Measurements from ENCODE around the gene MRM2. TPM values are rescaled to one million over a fixed set of nuclear protein-coding genes. Genes with fewer than 3 reads are reported as not detected.

Gene MRM2
- total RNA-seq, 6 experiments from 2014 or later: 9.5 to 14.6 (median 11.5) TPM

DNA sequence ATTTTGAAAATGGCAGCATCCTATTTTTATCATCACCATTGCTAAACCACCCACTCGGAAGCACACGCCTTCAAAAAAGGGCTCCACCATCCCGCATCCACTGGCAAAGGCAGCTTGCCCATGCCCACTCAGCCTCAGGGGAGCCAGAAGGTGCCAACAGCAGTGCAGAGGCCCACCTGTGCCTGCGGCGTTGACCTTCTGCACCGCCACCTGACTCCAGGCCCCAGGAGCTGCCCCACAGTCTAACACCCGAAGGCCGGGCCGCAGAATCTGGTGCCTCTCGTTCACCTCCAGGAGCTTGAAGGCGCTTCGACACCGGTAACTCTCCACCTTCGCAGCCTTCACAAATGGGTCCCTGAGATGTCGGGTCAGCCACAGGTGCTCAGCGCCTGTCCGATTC lies 2.8 kb downstream of the MRM2 start:
- intact Hi-C loops (cut with DNase I): no loop called here
- H3K36me3 ChIP-seq: peaks cover 0 to 35% (median 6%) of the 10 kb centered on the region in 4 donors
- H3K9me3 ChIP-seq: no peaks in the 10 kb centered on the region
- ATAC-seq: no peak
- H3K27ac ChIP-seq: no peak overlapping the region
- 89% methylated on average over 9 of the region's 17 CpGs for WGBS (ENCODE audit: insufficient coverage, low coverage, low lambda C conversion rate, missing lambda C conversion rate)
- TF ChIP-seq POLR2A (IDR thresholded peaks at IDR 0.05): no peak
- TF ChIP-seq, protein P1, sequence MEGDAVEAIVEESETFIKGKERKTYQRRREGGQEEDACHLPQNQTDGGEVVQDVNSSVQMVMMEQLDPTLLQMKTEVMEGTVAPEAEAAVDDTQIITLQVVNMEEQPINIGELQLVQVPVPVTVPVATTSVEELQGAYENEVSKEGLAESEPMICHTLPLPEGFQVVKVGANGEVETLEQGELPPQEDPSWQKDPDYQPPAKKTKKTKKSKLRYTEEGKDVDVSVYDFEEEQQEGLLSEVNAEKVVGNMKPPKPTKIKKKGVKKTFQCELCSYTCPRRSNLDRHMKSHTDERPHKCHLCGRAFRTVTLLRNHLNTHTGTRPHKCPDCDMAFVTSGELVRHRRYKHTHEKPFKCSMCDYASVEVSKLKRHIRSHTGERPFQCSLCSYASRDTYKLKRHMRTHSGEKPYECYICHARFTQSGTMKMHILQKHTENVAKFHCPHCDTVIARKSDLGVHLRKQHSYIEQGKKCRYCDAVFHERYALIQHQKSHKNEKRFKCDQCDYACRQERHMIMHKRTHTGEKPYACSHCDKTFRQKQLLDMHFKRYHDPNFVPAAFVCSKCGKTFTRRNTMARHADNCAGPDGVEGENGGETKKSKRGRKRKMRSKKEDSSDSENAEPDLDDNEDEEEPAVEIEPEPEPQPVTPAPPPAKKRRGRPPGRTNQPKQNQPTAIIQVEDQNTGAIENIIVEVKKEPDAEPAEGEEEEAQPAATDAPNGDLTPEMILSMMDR (IDR thresholded peaks at IDR 0.05): no peak
- no peaks in the 10 kb centered on the region for H3K27me3 ChIP-seq
- DNase-seq: no peak
- H3K4me1 ChIP-seq: peaks cover 0 to 17% (median 0%) of the 10 kb centered on the region in 4 donors
- H3K4me3 ChIP-seq: no peak overlapping the region

DNA sequence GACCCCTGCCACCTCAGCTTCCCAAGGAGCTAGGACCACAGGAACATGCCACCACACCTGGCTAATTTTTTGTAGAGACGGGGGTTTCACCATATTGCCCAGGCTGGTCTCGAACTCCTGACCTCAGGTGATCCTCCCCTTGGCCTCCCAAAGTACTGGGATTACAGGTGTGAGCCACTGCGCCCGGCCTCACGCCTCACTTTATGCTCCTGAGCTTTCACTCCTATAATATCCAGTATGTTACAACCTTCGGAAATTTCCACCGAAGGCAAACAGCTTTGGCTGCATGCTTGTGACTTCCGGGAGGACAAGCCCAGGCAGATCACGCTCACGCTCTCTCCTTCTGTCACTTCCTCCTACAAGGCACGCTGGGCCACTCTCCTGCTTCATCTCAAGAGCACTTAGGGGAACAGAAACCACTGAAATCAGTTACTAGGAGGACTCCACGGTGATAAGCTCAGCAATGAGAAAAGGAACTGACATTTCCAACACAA lies 4.8 kb downstream of the MRM2 start:
- Histone ChIP-seq H3K4me1 (peaks cover 0 to 15% (median 0%) of the 10 kb centered on the region in 4 donors), H3K27ac (peak overlapping the region; percentile 6 to 60 (median 51)), H3K9me3 (no peaks in the 10 kb centered on the region), H3K36me3 (peaks cover 0 to 35% (median 6%) of the 10 kb centered on the region in 4 donors), H3K27me3 (no peaks in the 10 kb centered on the region), H3K4me3 (no peak overlapping the region)
- peak in 3 of 4 donors; percentile 17 to 33 (median 28) for ATAC-seq
- WGBS (ENCODE audit: insufficient coverage, low coverage, low lambda C conversion rate, missing lambda C conversion rate): 74% methylated on average over 10 of the region's 12 CpGs
- intact Hi-C loops (cut with DNase I): no loop called here
- DNase-seq: peak in 1 of 3 donors; percentile 50
- peak; percentile 32 for TF ChIP-seq POLR2A (IDR thresholded peaks at IDR 0.05)
- TF ChIP-seq, protein P1 (IDR thresholded peaks at IDR 0.05): no peak

- H3K27ac ChIP-seq: no peak overlapping the region
- no peaks in the 10 kb centered on the region for H3K9me3 ChIP-seq
- H3K36me3 ChIP-seq: peaks cover 0 to 38% (median 5%) of the 10 kb centered on the region in 4 donors
- 84% methylated on average over 3 of the region's 3 CpGs for WGBS (ENCODE audit: insufficient coverage, low coverage, low lambda C conversion rate, missing lambda C conversion rate)
- no peak for ATAC-seq
- no peak for DNase-seq
- TF ChIP-seq POLR2A (IDR thresholded peaks at IDR 0.05): no peak
- TF ChIP-seq, protein P1 (IDR thresholded peaks at IDR 0.05): no peak
- no peaks in the 10 kb centered on the region for H3K27me3 ChIP-seq
- intact Hi-C loops (cut with DNase I): no loop called here
- H3K4me1 ChIP-seq: peaks cover 0 to 16% (median 0%) of the 10 kb centered on the region in 4 donors
- H3K4me3 ChIP-seq: no peak overlapping the region
These were observed 8.1 kb downstream of the MRM2 start for GRCh38 chr7:2233926-2234325.

DNA sequence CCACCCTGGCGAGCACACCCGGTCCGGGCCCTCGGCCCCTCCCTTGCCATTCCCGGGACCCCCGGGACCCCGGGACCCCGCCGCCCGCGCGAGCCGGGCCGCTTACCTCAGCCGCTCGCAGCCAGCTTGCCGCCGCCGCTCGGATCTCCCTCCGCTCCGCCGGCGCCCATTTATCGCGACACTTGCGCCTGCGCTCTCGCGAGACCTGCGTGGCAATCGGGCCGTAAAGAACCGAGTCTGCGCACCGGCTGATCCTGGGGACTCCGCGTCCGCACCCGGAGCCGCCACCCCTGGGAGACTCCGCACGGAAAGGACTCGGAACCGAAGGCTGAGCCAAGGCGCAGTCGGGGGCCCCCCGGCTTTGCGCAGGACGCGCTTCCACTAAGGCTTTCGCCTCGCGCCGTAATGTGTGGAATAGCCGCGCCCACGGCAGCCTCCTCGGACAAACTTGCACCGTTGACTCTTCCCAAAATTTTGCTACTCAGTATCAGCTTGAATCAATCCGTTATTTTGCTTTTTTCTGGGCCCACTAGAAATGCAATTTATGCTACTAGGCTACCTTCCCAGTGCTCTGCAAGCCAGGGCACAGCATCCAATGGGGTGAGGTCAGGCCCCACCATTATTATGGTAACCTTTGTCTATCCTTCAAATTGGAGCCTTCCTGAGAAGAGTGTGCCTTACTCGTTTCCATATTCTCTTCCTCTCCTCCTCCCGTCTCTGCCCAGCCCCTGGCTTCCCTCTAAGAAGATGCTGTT lies 9.1 kb downstream of the MRM2 start, which contains the start of gene MAD1L1:
Gene MAD1L1, minus strand, starts transcription at position 180 of the 755 bp plus-strand sequence. CDS start 2,812 bp downstream, outside the sequence.
- H3K36me3 ChIP-seq: peaks cover 0 to 31% (median 2%) of the 10 kb centered on the region in 4 donors
- H3K27me3 ChIP-seq: no peaks in the 10 kb centered on the region
- ATAC-seq: peak; percentile 89 to 95 (median 95)
- no peaks in the 10 kb centered on the region for H3K9me3 ChIP-seq
- WGBS (ENCODE audit: insufficient coverage, low coverage, low lambda C conversion rate, missing lambda C conversion rate): under 1% methylated on average over 12 of the region's 63 CpGs
- intact Hi-C loops (cut with DNase I): no loop called here
- peak; percentile 91 to 92 (median 92) for DNase-seq
- peak within 1 kb of the TSS; percentile 98 to 99 (median 99) for H3K4me3 ChIP-seq
- H3K4me1 ChIP-seq: peaks cover 0 to 16% (median 0%) of the 10 kb centered on the region in 4 donors
- H3K27ac ChIP-seq: peak within 1 kb of the TSS; percentile 49 to 66 (median 51)
- TF ChIP-seq POLR2A (IDR thresholded peaks at IDR 0.05): peak; percentile 23
- TF ChIP-seq, protein P1 (IDR thresholded peaks at IDR 0.05): no peak

Data from right lobe of liver (tissue), 6 donors.